KMS-11 (cell line): ENCODE results near the gene COX10.

Experiments
- H2AFZ ChIP-seq: fragments of 200-600 bp; sonication (generic); 2 replicates; pipeline ENCODE4 v1.6.1; 2016; ENCODE audit warnings: antibody characterized with exemption, mixed run types, low read depth
- H3K27ac ChIP-seq: fragments of 200-600 bp; sonication (generic); 2 replicates; pipeline ENCODE4 v1.6.1; 2016; ENCODE audit warnings: mild to moderate bottlenecking, mixed run types
- H3K27me3 ChIP-seq: fragments of 200-600 bp; sonication (generic); 2 replicates; pipeline ENCODE4 v1.6.1; 2017; ENCODE audit warnings: mild to moderate bottlenecking, low read depth, mixed run types, moderate library complexity; ENCODE audit not compliant: insufficient read depth
- H3K36me3 ChIP-seq: fragments of 200-600 bp; sonication (generic); 2 replicates; pipeline ENCODE4 v1.6.1; 2017; ENCODE audit warnings: mild to moderate bottlenecking, mixed run types; ENCODE audit not compliant: insufficient read depth
- H3K4me1 ChIP-seq: fragments of 200-600 bp; sonication (generic); 2 replicates; pipeline ENCODE4 v1.6.1; 2016; ENCODE audit warnings: mild to moderate bottlenecking, low read depth, mixed run types; ENCODE audit not compliant: poor library complexity, severe bottlenecking
- H3K4me2 ChIP-seq: fragments of 200-600 bp; sonication (generic); 2 replicates; pipeline ENCODE4 v1.7.0; 2016; ENCODE audit warnings: mild to moderate bottlenecking, mixed run types
- H3K4me3 ChIP-seq: fragments of 200-600 bp; sonication (generic); IDR thresholded peaks from 2 replicates; pipeline ENCODE4 v1.6.1; 2017; ENCODE audit warnings: low read depth, low read length, mixed read lengths; ENCODE audit not compliant: insufficient read depth
- H3K79me2 ChIP-seq: fragments of 200-600 bp; sonication (generic); 2 replicates; pipeline ENCODE4 v1.6.1; 2016; ENCODE audit warnings: low read depth, mixed run types; ENCODE audit not compliant: insufficient read depth
- H3K9ac ChIP-seq: fragments of 200-600 bp; sonication (generic); 2 replicates; pipeline ENCODE4 v1.6.1; 2016; ENCODE audit warnings: mild to moderate bottlenecking, mixed run types
- H4K20me1 ChIP-seq: fragments of 200-600 bp; sonication (generic); 2 replicates; pipeline ENCODE4 v1.6.1; 2016; ENCODE audit warnings: mild to moderate bottlenecking, mixed run types; ENCODE audit not compliant: insufficient read depth
- TF ChIP-seq, protein P1 (sequence below): fragments of 200-600 bp; sonication (generic); conservative IDR thresholded peaks from 2 replicates; pipeline ENCODE4 v1.6.1; 2017; ENCODE audit warnings: low read depth, mild to moderate bottlenecking, antibody characterized with exemption, low read length, moderate library complexity, mixed read lengths

Gene COX10

DNA sequence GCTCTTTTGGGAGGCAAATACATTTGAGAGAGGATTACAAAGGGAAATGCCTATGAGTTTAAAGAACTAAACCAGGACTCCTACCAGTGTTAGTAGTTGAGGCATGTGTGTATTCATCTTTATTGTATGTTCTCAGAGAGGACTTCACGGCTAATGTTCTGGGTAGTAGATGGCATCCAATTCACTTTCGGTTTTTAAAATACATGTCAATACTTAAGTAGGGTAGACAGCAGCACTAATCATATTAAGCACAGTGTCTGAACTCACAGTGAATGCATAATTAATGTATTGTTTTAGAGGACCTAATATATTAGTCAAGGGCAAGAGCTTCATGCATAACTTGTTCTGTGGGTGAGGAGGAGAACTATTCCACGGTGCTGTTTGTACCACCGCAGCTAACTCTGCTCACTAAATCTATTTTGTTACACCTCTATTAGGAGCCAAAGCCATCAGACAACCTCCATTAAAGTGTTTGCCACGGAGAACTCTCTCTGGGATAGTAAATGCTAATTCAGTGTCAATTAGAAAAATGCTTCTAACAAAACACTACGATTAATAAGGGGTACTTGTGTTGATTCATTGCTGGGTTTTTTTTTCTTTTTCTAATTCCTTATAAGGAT is 56.3 kb downstream of the COX10 start:
- Histone ChIP-seq H3K4me2 (no peak overlapping the region), H3K36me3 (no peaks in the 10 kb centered on the region), H3K27ac (no peak overlapping the region; the same call in 1 of the 2 replicates), H3K27me3 (no peaks in the 10 kb centered on the region), H3K4me1 (peaks cover 21% of the 10 kb centered on the region), H3K4me3 (no peak overlapping the region), H4K20me1 (no peaks in the 10 kb centered on the region), H3K9ac (no peak overlapping the region), H2AFZ (no peak overlapping the region), H3K79me2 (no peaks in the 10 kb centered on the region)
- TF ChIP-seq, protein P1, sequence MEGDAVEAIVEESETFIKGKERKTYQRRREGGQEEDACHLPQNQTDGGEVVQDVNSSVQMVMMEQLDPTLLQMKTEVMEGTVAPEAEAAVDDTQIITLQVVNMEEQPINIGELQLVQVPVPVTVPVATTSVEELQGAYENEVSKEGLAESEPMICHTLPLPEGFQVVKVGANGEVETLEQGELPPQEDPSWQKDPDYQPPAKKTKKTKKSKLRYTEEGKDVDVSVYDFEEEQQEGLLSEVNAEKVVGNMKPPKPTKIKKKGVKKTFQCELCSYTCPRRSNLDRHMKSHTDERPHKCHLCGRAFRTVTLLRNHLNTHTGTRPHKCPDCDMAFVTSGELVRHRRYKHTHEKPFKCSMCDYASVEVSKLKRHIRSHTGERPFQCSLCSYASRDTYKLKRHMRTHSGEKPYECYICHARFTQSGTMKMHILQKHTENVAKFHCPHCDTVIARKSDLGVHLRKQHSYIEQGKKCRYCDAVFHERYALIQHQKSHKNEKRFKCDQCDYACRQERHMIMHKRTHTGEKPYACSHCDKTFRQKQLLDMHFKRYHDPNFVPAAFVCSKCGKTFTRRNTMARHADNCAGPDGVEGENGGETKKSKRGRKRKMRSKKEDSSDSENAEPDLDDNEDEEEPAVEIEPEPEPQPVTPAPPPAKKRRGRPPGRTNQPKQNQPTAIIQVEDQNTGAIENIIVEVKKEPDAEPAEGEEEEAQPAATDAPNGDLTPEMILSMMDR, result no peak

- TF ChIP-seq, protein P1, result no peak
- H3K4me1 ChIP-seq, result no peaks in the 10 kb centered on the region
Observed at GRCh38 chr17:14133104-14133503, 63.8 kb downstream of the COX10 start.

GRCh38 chr17:14134456-14134855 is 65.2 kb downstream of the COX10 start:
- Histone ChIP-seq H3K9ac (no peak overlapping the region), H3K36me3 (no peaks in the 10 kb centered on the region), H3K4me2 (no peak overlapping the region), H3K79me2 (no peaks in the 10 kb centered on the region), H3K27me3 (no peaks in the 10 kb centered on the region), H3K4me3 (no peak overlapping the region), H3K4me1 (no peaks in the 10 kb centered on the region), H2AFZ (no peak overlapping the region), H3K27ac (no peak overlapping the region), H4K20me1 (no peaks in the 10 kb centered on the region)
- TF ChIP-seq, protein P1, result no peak

More at GRCh38 chr17:14133104-14133503, 63.8 kb downstream of the COX10 start:
- H4K20me1 ChIP-seq, result no peaks in the 10 kb centered on the region
- H3K4me3 ChIP-seq, result no peak overlapping the region
- H3K79me2 ChIP-seq, result no peaks in the 10 kb centered on the region
- no peak overlapping the region for H2AFZ ChIP-seq
- no peak overlapping the region for H3K27ac ChIP-seq
- no peaks in the 10 kb centered on the region for H3K27me3 ChIP-seq
- H3K36me3 ChIP-seq, result no peaks in the 10 kb centered on the region
- H3K9ac ChIP-seq, result no peak overlapping the region
- no peak overlapping the region for H3K4me2 ChIP-seq

- H3K36me3 ChIP-seq, result no peaks in the 10 kb centered on the region
- H2AFZ ChIP-seq, result no peak overlapping the region
- no peak overlapping the region for H3K27ac ChIP-seq
- H3K4me2 ChIP-seq, result no peak overlapping the region
- H3K4me3 ChIP-seq, result no peak overlapping the region
- H3K9ac ChIP-seq, result no peak overlapping the region
- H3K27me3 ChIP-seq, result no peaks in the 10 kb centered on the region
- no peaks in the 10 kb centered on the region for H3K4me1 ChIP-seq
- H3K79me2 ChIP-seq, result no peaks in the 10 kb centered on the region
- no peaks in the 10 kb centered on the region for H4K20me1 ChIP-seq
- TF ChIP-seq, protein P1, result no peak
Observed at GRCh38 chr17:14135906-14136590, 66.7 kb downstream of the COX10 start.
